Neural cell (in vitro differentiated cells): Measurements from ENCODE around the gene BICD1. TPM values are rescaled to one million over a fixed set of nuclear protein-coding genes. Genes with fewer than 3 reads are reported as not detected.

Source experiments
- H2AFZ ChIP-seq: fragments of 200-600, 300-800 bp; sonication (generic), shearing (Covaris generic); 2 replicates; pipeline ENCODE4 v1.6.0; 2014; ENCODE audit warnings: low read depth, mild to moderate bottlenecking, antibody characterized with exemption, low read length, moderate library complexity
- H3F3A ChIP-seq: fragments of 200-600 bp; shearing (Covaris generic); 2 replicates; pipeline ENCODE4 v1.6.1; 2016; ENCODE audit warnings: mild to moderate bottlenecking, moderate library complexity, mixed read lengths, antibody characterized with exemption, low read length; ENCODE audit not compliant: insufficient read depth, poor library complexity, severe bottlenecking
- H3K27ac ChIP-seq: fragments of 200-600, 300-800 bp; sonication (generic), shearing (Covaris generic); 2 replicates; pipeline ENCODE4 v1.5.1; 2014; ENCODE audit warnings: mild to moderate bottlenecking, low read length, moderate library complexity
- H3K27me3 ChIP-seq: fragments of 300-800, 200-600 bp; sonication (generic), shearing (Covaris generic); 2 replicates; pipeline ENCODE4 v1.6.0; 2014; ENCODE audit warnings: mild to moderate bottlenecking, low read depth, low read length, moderate library complexity; ENCODE audit not compliant: insufficient read depth
- H3K36me3 ChIP-seq: fragments of 300-800, 200-600 bp; sonication (generic), shearing (Covaris generic); 2 replicates; pipeline ENCODE4 v1.5.1; 2014; ENCODE audit warnings: mild to moderate bottlenecking, antibody characterized with exemption, low read length, moderate library complexity; ENCODE audit not compliant: insufficient read depth
- H3K4me2 ChIP-seq: fragments of 300-800, 200-600 bp; sonication (generic), shearing (Covaris generic); 2 replicates; pipeline ENCODE4 v1.6.0; 2014; ENCODE audit warnings: mild to moderate bottlenecking, low read length
- H3K4me3 ChIP-seq: fragments of 300-800, 200-600 bp; sonication (generic), shearing (Covaris generic); 2 replicates; pipeline ENCODE4 v1.5.1; 2014; ENCODE audit warnings: mild to moderate bottlenecking, low read length, moderate library complexity
- H3K79me2 ChIP-seq: fragments of 200-600 bp; shearing (Covaris generic); replicated peaks from 2 replicates; pipeline ENCODE4 v1.6.0; 2014; ENCODE audit warnings: mild to moderate bottlenecking, low read length, moderate library complexity; ENCODE audit not compliant: insufficient read depth
- H3K9ac ChIP-seq: fragments of 300-800, 200-600 bp; sonication (generic), shearing (Covaris generic); 2 replicates; pipeline ENCODE4 v1.6.1; 2016; ENCODE audit warnings: mild to moderate bottlenecking, low read length, mixed read lengths
- H3K9me2 ChIP-seq: fragments of 200-600 bp; shearing (Covaris generic); 2 replicates; pipeline ENCODE4 v1.6.1; 2016; ENCODE audit warnings: mild to moderate bottlenecking, low read length, mixed read lengths; ENCODE audit not compliant: insufficient read depth
- H3K9me3 ChIP-seq: fragments of 200-600, 300-800 bp; sonication (generic), shearing (Covaris generic); 2 replicates; pipeline ENCODE4 v1.6.1; 2016; ENCODE audit warnings: mild to moderate bottlenecking, mixed run types, low read length, moderate library complexity, mixed read lengths
- H4K20me1 ChIP-seq: fragments of 200-600 bp; shearing (Covaris generic); 2 replicates; pipeline ENCODE4 v1.6.1; 2016; ENCODE audit warnings: mild to moderate bottlenecking, mixed run types; ENCODE audit not compliant: insufficient read depth
- CTCF ChIP-seq: fragments of 450-650 bp; IDR thresholded peaks from 2 replicates; pipeline ENCODE4 v1.5.1; 2014; ENCODE audit warnings: antibody characterized with exemption, mild to moderate bottlenecking, moderate library complexity; ENCODE audit not compliant: poor library complexity, severe bottlenecking
- EP300 ChIP-seq: fragments of 450-650 bp; conservative IDR thresholded peaks from 2 replicates; pipeline ENCODE4 v1.6.1; 2014; ENCODE audit warnings: antibody characterized with exemption, mild to moderate bottlenecking, moderate library complexity; ENCODE audit not compliant: poor library complexity, severe bottlenecking
- EZH2 ChIP-seq: fragments of 200-600, 300-800 bp; shearing (Covaris generic), sonication (generic); IDR thresholded peaks from 2 replicates; pipeline ENCODE4 v1.6.1; 2014; ENCODE audit warnings: antibody characterized with exemption, low read length, borderline replicate concordance, mild to moderate bottlenecking; ENCODE audit not compliant: insufficient read depth, poor library complexity, severe bottlenecking
- MXI1 ChIP-seq: fragments of 450-650 bp; conservative IDR thresholded peaks from 2 replicates; pipeline ENCODE4 v1.6.1; 2014; ENCODE audit warnings: antibody characterized with exemption, mild to moderate bottlenecking; ENCODE audit not compliant: poor library complexity, severe bottlenecking
- POLR2AphosphoS5 ChIP-seq: IDR thresholded peaks from 2 replicates; pipeline ENCODE4 v1.6.1; 2012
- RAD21 ChIP-seq: fragments of 450-650 bp; conservative IDR thresholded peaks from 2 replicates; pipeline ENCODE4 v1.6.1; 2014; ENCODE audit warnings: antibody characterized with exemption, mild to moderate bottlenecking, moderate library complexity
- REST ChIP-seq: IDR thresholded peaks from 2 replicates; pipeline ENCODE4 v1.6.1; 2012; ENCODE audit warnings: borderline replicate concordance
- SMC3 ChIP-seq: fragments of 450-650 bp; conservative IDR thresholded peaks from 2 replicates; pipeline ENCODE4 v1.6.1; 2014; ENCODE audit warnings: antibody characterized with exemption, mild to moderate bottlenecking, moderate library complexity; ENCODE audit not compliant: poor library complexity
- TAF1 ChIP-seq: IDR thresholded peaks from 2 replicates; pipeline ENCODE4 v1.6.1; 2012; ENCODE audit warnings: low read depth
- polyA plus RNA-seq: library from polyadenylated mRNA; depleted of rRNA; stranded (reverse); fragments of >200 nt; gene quantifications from 2 replicates; pipeline ENCODE4 v1.2.3, GENCODE V29; 2014

BICD1 gene
- polyA plus RNA-seq, 1 donor from 2014 or later = 41.1 TPM

DNA sequence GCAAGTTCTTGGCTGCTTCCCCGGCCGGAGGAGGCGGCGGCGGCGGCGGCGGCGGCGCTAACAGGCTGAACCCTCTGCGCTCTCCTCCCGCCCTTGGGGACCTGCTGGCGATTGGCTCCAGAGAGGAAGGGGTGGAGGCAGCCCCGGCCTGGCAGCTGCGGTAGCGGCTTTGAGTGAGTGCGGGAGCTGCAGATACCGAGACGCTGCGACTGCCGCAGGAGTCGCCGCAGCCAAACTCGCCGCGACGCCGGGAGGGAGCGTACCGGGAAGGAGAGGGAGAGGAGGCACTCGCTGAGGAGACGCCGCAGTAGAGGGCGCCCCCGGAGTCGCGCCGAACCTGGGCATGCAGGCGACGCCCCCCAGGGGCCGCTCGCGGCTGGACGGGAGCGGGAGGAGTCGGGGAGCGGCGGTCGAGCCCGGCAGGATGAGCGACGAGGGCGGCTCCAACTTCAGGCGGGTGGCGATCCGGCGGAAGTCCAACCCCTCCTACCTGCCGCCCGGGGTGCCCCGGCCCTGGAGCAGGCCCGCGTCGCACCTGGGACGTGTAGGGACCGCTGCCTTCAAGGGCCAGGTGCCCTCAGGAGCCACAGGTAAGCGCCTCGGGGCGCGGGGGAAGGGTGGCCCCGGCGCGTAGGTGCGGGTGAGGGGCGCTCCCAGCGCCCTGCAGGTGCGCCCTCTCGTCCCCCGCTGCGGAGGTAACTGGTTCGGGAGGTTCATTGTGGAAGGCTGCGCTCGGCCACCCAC, 292.9 kb downstream of the BICD1 start, which contains the start of gene FGD4:
Gene FGD4, plus strand, starts transcription at position 189 of the 744 bp plus-strand sequence.
- Histone ChIP-seq H3K9me2 (no peaks in the 10 kb centered on the region), H3K9me3 (no peaks in the 10 kb centered on the region), H3K27ac (no peak within 1 kb of the TSS), H3K4me2 (peak within 1 kb of the TSS; percentile 72), H3K36me3 (no peaks in the 10 kb centered on the region), H3K27me3 (peaks cover 21% of the 10 kb centered on the region), H3F3A (no peaks in the 10 kb centered on the region), H2AFZ (peak within 1 kb of the TSS; percentile 46), H3K79me2 (no peaks in the 10 kb centered on the region), H3K9ac (peak within 1 kb of the TSS; percentile 51), H3K4me3 (peak within 1 kb of the TSS; percentile 96), H4K20me1 (no peaks in the 10 kb centered on the region)
- peak; percentile 42 for TF ChIP-seq MXI1
- no peak for TF ChIP-seq EP300
- no peak for TF ChIP-seq EZH2
- no peak for TF ChIP-seq TAF1
- TF ChIP-seq REST = peak; percentile 28
- TF ChIP-seq CTCF = peak; percentile 76
- TF ChIP-seq POLR2AphosphoS5 = no peak
- TF ChIP-seq SMC3 = peak; percentile 68
- peak; percentile 58 for TF ChIP-seq RAD21

DNA sequence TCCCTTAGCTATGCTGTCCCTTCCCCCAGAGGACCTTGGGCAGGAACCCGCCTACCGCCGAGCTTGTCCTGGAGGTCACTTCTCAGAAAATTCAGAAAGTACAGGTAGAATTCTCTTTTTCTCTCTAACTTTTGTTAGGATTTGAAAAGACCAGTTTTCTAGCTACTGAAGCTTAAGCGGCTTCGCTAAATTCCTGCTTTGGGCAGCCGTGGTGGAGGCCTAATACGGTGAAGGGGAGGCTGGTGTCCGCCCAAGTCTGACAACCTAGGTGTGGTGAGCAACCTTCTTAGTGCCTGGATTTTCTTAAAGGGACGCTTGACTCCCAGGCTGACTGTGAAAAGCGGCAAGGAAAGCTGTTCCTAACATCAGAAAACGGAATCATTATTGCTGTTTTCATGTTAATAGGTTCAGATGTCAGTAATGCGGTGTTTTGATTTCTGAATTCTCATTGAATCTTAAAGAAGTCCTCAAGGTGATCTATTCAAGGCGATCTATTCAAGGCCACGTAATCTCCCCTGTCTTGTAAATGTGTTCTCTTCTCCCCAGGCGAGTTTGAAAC, 293.5 kb downstream of the BICD1 start:
- no peaks in the 10 kb centered on the region for H3F3A ChIP-seq
- no peaks in the 10 kb centered on the region for H3K9me3 ChIP-seq
- H2AFZ ChIP-seq = peak overlapping the region; percentile 46
- H3K9me2 ChIP-seq = no peaks in the 10 kb centered on the region
- H3K9ac ChIP-seq = peak overlapping the region; percentile 51
- no peak for TF ChIP-seq EZH2
- no peak for TF ChIP-seq REST
- no peak for TF ChIP-seq EP300
- TF ChIP-seq CTCF = no peak
- TF ChIP-seq RAD21 = no peak
- TF ChIP-seq MXI1 = no peak
- TF ChIP-seq SMC3 = no peak
- no peak for TF ChIP-seq POLR2AphosphoS5
- no peak for TF ChIP-seq TAF1
- no peaks in the 10 kb centered on the region for H4K20me1 ChIP-seq
- H3K4me3 ChIP-seq = peak overlapping the region; percentile 96
- H3K79me2 ChIP-seq = no peaks in the 10 kb centered on the region
- H3K27me3 ChIP-seq = peaks cover 21% of the 10 kb centered on the region
- no peaks in the 10 kb centered on the region for H3K36me3 ChIP-seq
- H3K4me2 ChIP-seq = peak overlapping the region; percentile 72
- H3K27ac ChIP-seq = no peak overlapping the region
